Inferior parietal cortex (tissue), 1 donor: ENCODE measurements around the gene TNRC6C.
"Not testable (repeated sequence)": the region's sequence is repeated elsewhere in the genome, so short reads cannot be mapped to it uniquely, and the experiment has no call there.

Experiments
- DNase-seq: peaks from one replicate; pipeline ENCODE4 v3.0.0-alpha.2; 2016; ENCODE audit errors: extremely low spot score

The TNRC6C gene

DNA sequence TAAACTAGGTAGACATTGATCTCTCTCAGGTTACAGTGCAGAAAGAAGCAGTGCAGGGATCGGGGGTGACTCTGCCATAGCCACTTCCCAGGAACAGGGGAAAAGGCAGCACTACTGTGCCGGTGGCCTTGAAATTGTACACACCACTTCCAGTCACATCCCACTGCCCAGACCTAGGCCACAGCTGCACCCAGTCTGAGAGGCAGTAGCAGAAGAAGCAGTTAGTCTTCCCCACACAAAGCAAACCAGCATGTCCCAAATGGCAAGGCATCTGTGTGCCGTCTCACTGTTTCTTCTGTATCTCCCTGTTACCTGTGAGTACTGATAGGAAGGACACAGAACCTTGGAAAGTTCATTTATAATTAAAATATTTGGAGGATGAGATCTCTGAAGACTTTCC is 123.0 kb downstream of the TNRC6C start:
- no peak for DNase-seq

DNA sequence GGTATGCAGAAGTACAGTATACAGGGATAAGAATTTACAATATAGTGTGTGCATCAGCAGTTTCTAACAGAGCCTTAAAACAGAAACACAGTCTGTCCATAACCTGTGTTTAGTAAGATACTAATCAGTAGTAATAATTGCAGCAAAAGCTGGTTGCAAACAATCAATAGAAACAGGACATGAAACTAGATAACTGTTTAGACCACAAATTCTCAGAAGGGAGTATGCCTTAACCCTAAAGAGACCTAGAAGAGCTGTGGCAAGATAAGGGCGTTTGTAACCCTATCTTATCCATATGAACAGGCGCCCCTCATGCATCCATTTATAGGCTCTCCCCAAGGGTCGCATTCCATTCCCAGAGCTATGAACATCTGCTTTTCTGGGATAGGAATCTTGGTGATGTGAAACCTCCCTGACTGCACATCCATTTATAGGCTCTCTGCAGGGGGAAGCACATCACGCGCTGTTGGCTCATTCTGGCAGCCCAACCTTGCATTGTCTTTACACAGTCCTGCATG is 123.9 kb downstream of the TNRC6C start:
- DNase-seq = not testable (repeated sequence)

GRCh38 chr17:78082988-78083387 is 124.5 kb downstream of the TNRC6C start:
- no peak for DNase-seq

DNA sequence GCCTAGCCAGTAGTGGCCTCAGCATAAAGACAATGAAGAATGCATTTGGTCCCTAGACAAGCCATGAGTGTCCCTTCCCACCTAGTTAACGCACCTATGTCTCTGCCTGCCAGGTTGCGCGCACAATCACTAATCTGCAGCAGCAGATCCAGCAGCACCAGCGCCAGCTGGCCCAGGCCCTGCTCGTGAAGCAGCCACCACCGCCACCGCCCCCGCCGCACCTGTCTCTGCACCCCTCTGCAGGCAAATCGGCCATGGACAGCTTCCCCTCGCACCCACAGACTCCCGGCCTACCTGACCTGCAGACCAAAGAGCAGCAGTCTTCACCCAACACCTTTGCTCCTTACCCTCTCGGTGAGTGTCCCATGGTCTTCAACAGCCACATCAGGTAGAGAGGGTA is 128.2 kb downstream of the TNRC6C start:
- no peak for DNase-seq

GRCh38 chr17:78088529-78088928 is 130.0 kb downstream of the TNRC6C start:
- DNase-seq = no peak

GRCh38 chr17:78089576-78090281 is 131.2 kb downstream of the TNRC6C start:
- DNase-seq = no peak

DNA sequence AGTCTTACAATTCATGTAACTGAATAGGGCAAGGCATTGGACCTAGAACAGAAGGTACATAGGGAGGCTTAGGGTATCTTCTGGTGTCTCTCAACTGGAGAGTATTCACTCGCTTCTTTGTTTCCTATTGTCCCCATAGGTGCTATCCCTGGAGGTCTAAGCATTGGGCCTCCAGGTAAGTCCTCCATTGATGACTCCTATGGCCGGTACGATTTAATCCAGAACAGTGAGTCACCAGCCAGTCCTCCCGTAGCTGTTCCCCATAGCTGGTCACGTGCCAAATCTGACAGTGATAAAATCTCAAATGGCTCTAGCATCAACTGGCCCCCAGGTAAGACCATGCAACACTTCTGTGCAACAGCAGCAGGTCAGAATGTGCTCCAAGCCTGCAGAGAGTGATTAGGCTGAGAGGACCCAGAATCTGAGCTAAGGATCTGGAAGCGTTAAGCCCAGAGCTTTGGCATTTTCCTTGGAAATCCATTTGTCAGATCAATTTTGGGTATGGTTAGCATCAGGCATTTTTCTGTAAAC is 134.4 kb downstream of the TNRC6C start:
- DNase-seq = no peak

- no peak for DNase-seq
Observed at GRCh38 chr17:78095035-78095434, 136.5 kb downstream of the TNRC6C start.

DNA sequence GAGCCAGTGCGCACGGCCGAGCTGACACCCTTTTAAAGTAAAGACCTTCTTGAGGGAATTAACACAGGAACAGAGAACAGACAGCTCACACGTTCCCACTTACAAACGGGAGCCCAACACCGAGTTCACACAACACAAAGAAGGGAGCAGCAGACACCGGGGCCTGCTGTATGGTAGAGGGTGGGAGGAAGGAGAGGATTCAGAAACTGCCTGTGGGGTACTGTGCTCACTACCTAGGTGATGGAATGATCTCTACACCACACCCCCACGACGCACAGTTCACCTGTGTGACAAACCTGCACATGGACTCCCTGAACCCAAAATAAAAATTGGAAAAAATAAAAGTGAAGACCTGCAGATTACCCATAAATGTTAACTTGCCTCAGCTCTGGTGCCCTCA is 137.6 kb downstream of the TNRC6C start:
- DNase-seq = no peak

GRCh38 chr17:78101112-78101511 is 142.6 kb downstream of the TNRC6C start:
- no peak for DNase-seq

GRCh38 chr17:78101542-78101941 is 143.0 kb downstream of the TNRC6C start:
- DNase-seq = no peak

GRCh38 chr17:78103311-78103710 is 144.8 kb downstream of the TNRC6C start:
- DNase-seq = no peak

- no peak for DNase-seq
Observed at GRCh38 chr17:78104540-78104941, 146.0 kb downstream of the TNRC6C start.

- DNase-seq = no peak
Observed at GRCh38 chr17:78105101-78105500, 146.6 kb downstream of the TNRC6C start.

- DNase-seq = no peak
Observed at GRCh38 chr17:78105551-78105950, 147.0 kb downstream of the TNRC6C start.

- DNase-seq = no peak
Observed at GRCh38 chr17:78106211-78106610, 147.7 kb downstream of the TNRC6C start.

GRCh38 chr17:78107457-78107856 is 149.0 kb downstream of the TNRC6C start:
- no peak for DNase-seq

DNA sequence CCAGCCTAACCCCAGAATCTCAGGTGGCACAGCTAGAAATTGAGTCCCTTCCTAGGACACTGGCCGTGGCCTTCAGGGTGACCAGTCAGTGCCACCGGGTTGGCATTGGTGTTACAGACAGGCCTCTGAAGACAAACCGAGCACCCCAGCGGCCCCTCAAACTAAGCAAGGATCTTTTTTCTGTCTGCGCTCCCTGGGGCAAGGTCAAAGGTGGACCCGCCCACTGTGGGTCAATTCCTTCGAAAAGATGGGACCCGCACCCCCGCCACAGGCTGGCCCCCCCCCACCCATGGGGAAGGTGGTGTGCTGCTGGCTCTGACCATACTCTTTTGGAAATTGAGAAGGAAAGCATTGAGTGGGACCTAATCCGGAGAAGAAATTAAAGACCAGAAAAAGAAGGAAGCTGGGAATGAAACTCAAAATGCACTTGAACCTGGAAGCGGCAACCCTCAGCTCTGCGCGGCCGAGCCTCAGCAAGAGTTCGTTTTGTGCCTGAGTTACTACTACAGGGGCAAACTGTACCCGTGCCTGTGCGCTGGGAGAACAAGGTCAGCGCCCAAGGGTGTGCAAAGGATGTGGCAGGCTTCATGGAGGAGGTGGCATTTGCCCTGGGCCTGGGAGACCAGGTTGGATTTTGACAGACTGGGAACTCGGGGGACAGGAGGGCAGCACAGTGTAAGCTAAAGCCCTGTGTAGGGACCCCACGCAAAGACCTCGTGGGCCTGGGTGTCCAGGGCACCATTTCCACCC is 149.6 kb downstream of the TNRC6C start:
- DNase-seq = no peak

DNA sequence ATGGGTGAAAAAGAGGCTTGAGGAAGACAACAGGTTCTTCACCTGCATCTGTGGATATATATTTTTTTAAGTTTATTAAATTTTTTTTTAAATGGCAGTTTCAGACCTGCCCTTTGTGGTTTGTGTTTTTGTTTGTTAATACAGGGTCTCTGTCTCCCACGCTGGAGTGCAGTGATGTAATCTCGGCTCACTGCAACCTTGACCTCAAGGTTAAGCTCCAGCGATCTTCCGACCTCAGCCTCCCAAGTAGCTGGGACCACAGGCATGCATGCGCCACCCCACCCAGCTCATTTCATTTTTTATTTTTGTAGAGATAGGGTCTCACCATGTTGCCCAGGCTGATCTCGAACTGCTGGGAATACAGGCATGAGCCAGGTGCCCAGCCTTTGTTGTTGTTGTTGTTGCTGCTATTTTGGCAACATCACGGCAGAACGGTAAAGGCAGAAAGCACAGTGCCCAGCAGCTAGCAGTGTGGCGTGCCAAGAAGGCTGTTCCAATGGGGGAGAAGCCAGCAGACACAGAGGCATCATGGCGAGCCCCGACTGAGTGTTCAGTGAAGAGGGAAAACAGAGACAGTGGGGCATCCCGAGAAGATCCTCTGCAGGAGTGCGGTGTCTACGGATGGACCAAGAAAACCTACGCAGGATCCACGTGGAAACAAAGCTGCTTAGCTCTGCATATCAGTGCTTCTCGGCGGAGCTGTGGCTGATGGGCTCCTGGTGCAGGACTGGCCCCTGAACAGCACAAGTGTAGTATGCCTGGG is 150.4 kb downstream of the TNRC6C start:
- DNase-seq = no peak

DNA sequence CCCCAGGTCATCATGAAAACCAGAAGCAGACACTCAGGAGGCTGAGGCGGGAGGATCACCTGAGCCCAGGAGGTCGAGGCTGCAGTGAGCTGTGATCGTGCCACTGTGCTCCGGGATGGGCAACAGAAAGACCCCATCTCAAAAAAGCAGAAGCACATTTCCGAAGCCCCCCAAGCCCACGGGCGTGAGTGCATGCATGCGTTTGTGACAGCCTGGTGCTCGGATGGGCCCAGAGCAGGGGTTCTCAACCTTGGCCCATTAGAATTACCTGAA is 150.9 kb downstream of the TNRC6C start:
- no peak for DNase-seq

GRCh38 chr17:78110363-78111015 is 152.0 kb downstream of the TNRC6C start:
- no peak for DNase-seq
